GM12875 (cell line): ENCODE data around the gene ARID3C.

ENCODE experiments used
- H3K4me3 ChIP-seq: one replicate; pipeline ENCODE4 v1.5.1; 2011; ENCODE audit warnings: low read depth, low read length, control low read depth
- CTCF ChIP-seq: IDR thresholded peaks from 2 replicates; pipeline ENCODE4 v1.5.1; 2011; ENCODE audit warnings: low read depth, mild to moderate bottlenecking, control low read depth, inconsistent platforms, low read length, moderate library complexity, borderline replicate concordance; ENCODE audit not compliant: insufficient read depth

Gene ARID3C

GRCh38 chr9:34665381-34666250 lies 36.8 kb upstream of the ARID3C start:
- TF ChIP-seq CTCF = no peak
- H3K4me3 ChIP-seq = peak overlapping the region; percentile 33

GRCh38 chr9:34665067-34665380 lies 36.2 kb upstream of the ARID3C start:
- TF ChIP-seq CTCF = no peak

GRCh38 chr9:34664281-34665066 lies 35.6 kb upstream of the ARID3C start:
- TF ChIP-seq CTCF = peak; percentile 98
- H3K4me3 ChIP-seq = peak overlapping the region; percentile 23

More at GRCh38 chr9:34665067-34665380, 36.2 kb upstream of the ARID3C start:
- peak overlapping the region; percentile 23 for H3K4me3 ChIP-seq

- TF ChIP-seq CTCF = no peak
- no peak overlapping the region for H3K4me3 ChIP-seq
These were observed 34.4 kb upstream of the ARID3C start for GRCh38 chr9:34663303-34663605.

- no peak within 1 kb of the TSS for H3K4me3 ChIP-seq
- no peak for TF ChIP-seq CTCF
These were observed 33.8 kb upstream of the ARID3C start, which contains the start of gene CCL27 for GRCh38 chr9:34662526-34663302. CCL27 (minus strand) TSS chr9:34662657; CDS start chr9:34662633, 24 bp downstream.

GRCh38 chr9:34659592-34660253 lies 30.9 kb upstream of the ARID3C start:
- TF ChIP-seq CTCF = no peak
- no peak overlapping the region for H3K4me3 ChIP-seq
